ENCODE results near the gene INSYN1.

DNA sequence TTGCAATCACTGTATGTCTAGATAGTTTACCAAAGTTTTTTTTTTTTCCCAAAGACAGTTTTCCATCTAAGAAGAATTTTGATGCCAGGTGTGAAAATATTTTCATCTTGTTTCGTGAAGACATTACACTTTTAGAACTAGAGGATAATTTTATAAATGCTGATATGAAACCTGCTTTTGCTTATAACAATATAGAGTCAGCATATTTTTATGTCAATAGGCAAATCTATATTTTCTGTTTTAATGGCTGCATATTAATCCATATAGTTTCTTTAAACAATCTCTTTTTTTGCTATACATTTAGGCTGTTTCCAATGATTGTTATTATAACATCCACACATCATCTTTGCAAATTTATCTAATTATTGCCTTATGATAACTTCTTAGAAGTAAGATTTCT lies 12.6 kb upstream of the INSYN1 start:
- TF ChIP-seq, protein P1, sequence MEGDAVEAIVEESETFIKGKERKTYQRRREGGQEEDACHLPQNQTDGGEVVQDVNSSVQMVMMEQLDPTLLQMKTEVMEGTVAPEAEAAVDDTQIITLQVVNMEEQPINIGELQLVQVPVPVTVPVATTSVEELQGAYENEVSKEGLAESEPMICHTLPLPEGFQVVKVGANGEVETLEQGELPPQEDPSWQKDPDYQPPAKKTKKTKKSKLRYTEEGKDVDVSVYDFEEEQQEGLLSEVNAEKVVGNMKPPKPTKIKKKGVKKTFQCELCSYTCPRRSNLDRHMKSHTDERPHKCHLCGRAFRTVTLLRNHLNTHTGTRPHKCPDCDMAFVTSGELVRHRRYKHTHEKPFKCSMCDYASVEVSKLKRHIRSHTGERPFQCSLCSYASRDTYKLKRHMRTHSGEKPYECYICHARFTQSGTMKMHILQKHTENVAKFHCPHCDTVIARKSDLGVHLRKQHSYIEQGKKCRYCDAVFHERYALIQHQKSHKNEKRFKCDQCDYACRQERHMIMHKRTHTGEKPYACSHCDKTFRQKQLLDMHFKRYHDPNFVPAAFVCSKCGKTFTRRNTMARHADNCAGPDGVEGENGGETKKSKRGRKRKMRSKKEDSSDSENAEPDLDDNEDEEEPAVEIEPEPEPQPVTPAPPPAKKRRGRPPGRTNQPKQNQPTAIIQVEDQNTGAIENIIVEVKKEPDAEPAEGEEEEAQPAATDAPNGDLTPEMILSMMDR (IDR thresholded peaks at IDR 0.05) = no peak
- TF ChIP-seq POLR2A (IDR thresholded peaks at IDR 0.05) = no peak
- TF ChIP-seq POLR2AphosphoS5 (IDR thresholded peaks at IDR 0.05) = no peak
